SIG-M5 (cell line): Measurements from ENCODE around the gene POLR1C.
"Not testable (repeated sequence)": the region's sequence is repeated elsewhere in the genome, so short reads cannot be mapped to it uniquely, and the experiment has no call there.

Source experiments
- DNase-seq: peaks from one replicate; lab custom pipeline; 2025; lab: John Stamatoyannopoulos, UW

The POLR1C gene

GRCh38 chr6:43492673-43493072, 24.2 kb upstream of the POLR1C start:
- DNase-seq: no peak

- DNase-seq: no peak
These were observed 23.7 kb upstream of the POLR1C start for GRCh38 chr6:43493230-43493629.

- DNase-seq: no peak
These were observed 23.1 kb upstream of the POLR1C start for GRCh38 chr6:43493833-43494232.

GRCh38 chr6:43494321-43494720, 22.6 kb upstream of the POLR1C start:
- no peak for DNase-seq

- DNase-seq: no peak
These were observed 22.1 kb upstream of the POLR1C start for GRCh38 chr6:43494766-43495165.

- DNase-seq: no peak
These were observed 21.4 kb upstream of the POLR1C start for GRCh38 chr6:43495409-43495941.

- DNase-seq: no peak
These were observed 20.3 kb upstream of the POLR1C start for GRCh38 chr6:43496370-43497128.

GRCh38 chr6:43497129-43497396, 19.8 kb upstream of the POLR1C start:
- DNase-seq: no peak

GRCh38 chr6:43497689-43498088, 19.2 kb upstream of the POLR1C start:
- no peak for DNase-seq

- DNase-seq: not testable (repeated sequence)
These were observed 18.6 kb upstream of the POLR1C start for GRCh38 chr6:43498291-43498690.

GRCh38 chr6:43499028-43499815, 17.7 kb upstream of the POLR1C start:
- no peak for DNase-seq

- no peak for DNase-seq
These were observed 16.0 kb upstream of the POLR1C start for GRCh38 chr6:43500921-43501320.

- no peak for DNase-seq
These were observed 14.2 kb upstream of the POLR1C start for GRCh38 chr6:43502666-43503065.

- DNase-seq: no peak
These were observed 13.4 kb upstream of the POLR1C start for GRCh38 chr6:43503443-43503842.

- no peak for DNase-seq
These were observed 11.9 kb upstream of the POLR1C start for GRCh38 chr6:43504756-43505593.

- no peak for DNase-seq
These were observed 11.2 kb upstream of the POLR1C start for GRCh38 chr6:43505718-43506117.

- DNase-seq: no peak
These were observed 10.7 kb upstream of the POLR1C start for GRCh38 chr6:43506171-43506570.

GRCh38 chr6:43506667-43507471, 10.0 kb upstream of the POLR1C start:
- DNase-seq: no peak

- no peak for DNase-seq
These were observed 8.3 kb upstream of the POLR1C start for GRCh38 chr6:43508481-43509141.

GRCh38 chr6:43509142-43509983, 7.5 kb upstream of the POLR1C start:
- no peak for DNase-seq
